NK-92 (cell line): ENCODE results near the gene TRMO.
"Not testable (repeated sequence)": the region's sequence is repeated elsewhere in the genome, so short reads cannot be mapped to it uniquely, and the experiment has no call there.

Experiments used
- DNase-seq: peaks from one replicate; lab custom pipeline; 2025; ENCODE audit not compliant: unreplicated experiment; lab: John Stamatoyannopoulos, UW

The TRMO gene, protein sequence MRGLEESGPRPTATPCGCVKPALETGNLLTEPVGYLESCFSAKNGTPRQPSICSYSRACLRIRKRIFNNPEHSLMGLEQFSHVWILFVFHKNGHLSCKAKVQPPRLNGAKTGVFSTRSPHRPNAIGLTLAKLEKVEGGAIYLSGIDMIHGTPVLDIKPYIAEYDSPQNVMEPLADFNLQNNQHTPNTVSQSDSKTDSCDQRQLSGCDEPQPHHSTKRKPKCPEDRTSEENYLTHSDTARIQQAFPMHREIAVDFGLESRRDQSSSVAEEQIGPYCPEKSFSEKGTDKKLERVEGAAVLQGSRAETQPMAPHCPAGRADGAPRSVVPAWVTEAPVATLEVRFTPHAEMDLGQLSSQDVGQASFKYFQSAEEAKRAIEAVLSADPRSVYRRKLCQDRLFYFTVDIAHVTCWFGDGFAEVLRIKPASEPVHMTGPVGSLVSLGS

GRCh38 chr9:97921959-97922724 is at the start of gene TRMO:
TSS of gene TRMO (minus strand) at chr9:97922500. CDS start at chr9:97922493, 7 bp downstream.
- DNase-seq = peak; percentile 93

GRCh38 chr9:97970165-97970564 is 47.9 kb upstream of the TRMO start:
- DNase-seq = no peak

GRCh38 chr9:97969014-97969413 is 46.7 kb upstream of the TRMO start:
- DNase-seq = no peak

GRCh38 chr9:97966493-97966892 is 44.2 kb upstream of the TRMO start:
- no peak for DNase-seq

DNA sequence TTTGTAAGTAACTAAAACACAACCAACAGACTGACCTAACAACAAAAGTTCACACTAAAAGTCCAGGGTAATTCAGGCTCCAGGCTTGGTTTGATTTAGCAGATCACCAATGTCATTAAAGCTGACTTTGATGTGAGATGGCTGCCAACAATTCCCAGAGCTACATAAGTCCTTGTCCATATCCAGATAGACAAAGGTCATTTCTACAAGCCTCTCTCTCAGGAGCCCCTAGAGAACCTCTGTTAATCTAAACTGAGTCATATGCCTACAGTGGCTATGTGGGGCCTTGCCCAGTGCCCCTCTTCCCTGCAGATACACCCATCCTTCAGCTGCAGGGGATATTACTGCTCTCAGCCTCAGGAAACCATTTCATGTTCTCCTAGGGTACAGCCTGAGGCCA is 42.6 kb upstream of the TRMO start:
- no peak for DNase-seq

- DNase-seq = no peak
Observed at GRCh38 chr9:97963232-97963631, 40.9 kb upstream of the TRMO start.

GRCh38 chr9:97962575-97962974 is 40.3 kb upstream of the TRMO start:
- no peak for DNase-seq

DNA sequence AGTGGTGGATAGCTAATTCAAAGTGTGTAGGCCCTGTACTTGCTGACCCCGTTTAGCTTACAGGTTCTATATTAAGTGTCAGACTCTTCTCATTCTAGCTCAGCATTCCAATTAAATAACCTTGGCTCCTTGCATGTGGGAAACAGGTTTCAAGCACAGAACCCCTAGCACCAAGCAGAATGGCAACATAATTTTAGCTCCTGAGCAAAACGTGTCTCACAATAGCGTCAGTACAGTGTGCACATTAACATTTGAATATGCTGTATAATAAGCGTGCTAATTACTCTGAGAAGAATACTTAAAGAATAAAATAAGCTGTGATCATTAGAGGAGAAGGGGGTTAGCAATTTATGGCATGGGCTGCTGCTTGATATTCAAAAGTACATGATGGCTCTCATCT is 39.8 kb upstream of the TRMO start:
- no peak for DNase-seq

GRCh38 chr9:97961361-97961760 is 39.1 kb upstream of the TRMO start:
- no peak for DNase-seq

- DNase-seq = not testable (repeated sequence)
Observed at GRCh38 chr9:97960678-97961328, 38.5 kb upstream of the TRMO start.

GRCh38 chr9:97959585-97959984 is 37.3 kb upstream of the TRMO start:
- no peak for DNase-seq

- no peak for DNase-seq
Observed at GRCh38 chr9:97958812-97959511, 36.7 kb upstream of the TRMO start.

GRCh38 chr9:97956331-97956730 is 34.0 kb upstream of the TRMO start:
- DNase-seq = no peak

- DNase-seq = no peak
Observed at GRCh38 chr9:97954550-97954989, 32.3 kb upstream of the TRMO start.

DNA sequence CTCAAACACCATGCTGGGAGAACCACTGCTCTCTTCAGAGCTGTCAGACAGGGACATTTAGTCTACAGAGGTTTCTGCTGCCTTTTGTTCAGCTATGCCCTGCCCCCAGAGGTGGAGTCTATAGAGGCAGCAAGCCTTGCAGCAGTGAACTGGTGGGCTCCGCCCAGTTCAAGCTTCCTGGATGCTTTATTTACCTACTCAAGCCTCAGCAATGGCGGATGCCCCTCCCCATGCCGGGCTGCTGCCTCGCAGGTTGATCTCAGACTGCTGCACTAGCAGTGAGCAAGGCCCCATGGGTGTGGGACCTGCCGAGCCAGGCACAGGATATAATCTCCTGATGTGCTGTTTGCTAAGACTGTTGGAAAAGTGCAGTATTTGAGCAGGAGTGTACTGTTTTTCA is 28.6 kb upstream of the TRMO start:
- DNase-seq = not testable (repeated sequence)

DNA sequence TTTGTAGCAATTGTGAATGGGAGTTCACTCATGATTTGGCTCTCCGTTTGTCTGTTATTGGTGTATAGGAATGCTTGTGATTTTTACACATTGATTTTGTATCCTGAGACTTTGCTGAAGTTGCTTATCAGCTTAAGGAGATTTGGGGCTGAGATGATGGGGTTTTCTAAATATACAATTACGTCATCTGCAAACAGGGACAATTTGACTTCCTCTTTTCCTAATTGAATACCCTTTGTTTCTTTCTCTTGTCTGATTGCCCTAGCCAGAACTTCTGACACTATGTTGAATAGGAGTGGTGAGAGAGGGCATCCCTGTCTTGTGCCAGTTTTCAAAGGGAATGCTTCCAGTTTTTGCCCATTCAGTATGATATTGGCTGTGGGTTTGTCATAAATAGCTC is 24.8 kb upstream of the TRMO start:
- DNase-seq = not testable (repeated sequence)

GRCh38 chr9:97945470-97945869 is 23.2 kb upstream of the TRMO start:
- DNase-seq = not testable (repeated sequence)

DNA sequence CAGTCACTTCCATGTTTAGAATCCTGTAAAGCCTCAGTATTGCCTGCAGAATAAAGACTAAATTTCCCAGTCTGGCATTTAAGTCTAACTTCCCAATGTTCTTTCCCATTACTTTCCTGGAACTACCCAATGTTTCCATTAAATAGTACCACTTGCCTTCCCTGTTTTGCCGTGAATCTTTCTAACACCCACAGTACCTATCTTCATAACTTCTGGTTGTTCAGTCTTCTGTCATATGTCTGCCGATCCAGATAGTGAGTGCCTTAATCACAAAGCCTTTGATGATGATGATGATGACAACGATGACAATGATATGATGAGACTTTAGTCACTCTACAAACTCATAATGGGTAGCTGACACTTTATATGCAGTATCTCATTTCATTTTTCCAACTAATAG is 22.3 kb upstream of the TRMO start:
- no peak for DNase-seq

DNA sequence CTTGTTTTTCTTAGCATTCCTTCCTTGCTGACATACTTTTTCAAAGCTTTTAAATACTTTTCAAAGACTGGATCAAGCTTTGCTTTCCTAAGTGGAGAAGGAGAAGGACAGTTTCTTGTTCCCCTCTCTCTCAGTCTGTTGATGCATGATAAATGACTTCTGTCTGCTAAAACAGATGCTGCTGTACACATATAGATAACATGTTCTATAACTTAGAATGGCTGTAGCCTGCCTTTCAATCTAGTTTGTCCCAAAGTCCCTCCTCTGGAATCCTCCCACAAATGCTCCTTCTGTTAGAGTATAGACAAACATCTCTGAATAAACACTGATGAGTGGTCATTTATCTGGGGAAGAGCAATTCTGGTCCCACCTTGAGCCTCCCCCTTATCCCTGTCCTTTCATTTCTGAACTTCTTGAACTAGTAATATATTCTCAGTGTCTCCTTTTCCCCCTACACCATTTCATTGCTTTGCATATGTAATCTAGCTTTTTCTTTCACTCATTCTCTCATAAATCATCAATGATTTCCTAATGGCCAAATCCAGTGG is 21.1 kb upstream of the TRMO start:
- no peak for DNase-seq

- no peak for DNase-seq
Observed at GRCh38 chr9:97941323-97941722, 19.0 kb upstream of the TRMO start.

GRCh38 chr9:97940741-97941140 is 18.4 kb upstream of the TRMO start:
- no peak for DNase-seq
